K562 (cell line): ENCODE measurements around the gene RASGRP4. TPM values are rescaled to one million over a fixed set of nuclear protein-coding genes. Genes with fewer than 3 reads are reported as not detected.

ENCODE experiments used
- CBX1 ChIP-seq: sonication (generic); IDR thresholded peaks from 2 replicates; pipeline ENCODE4 v1.6.1; 2016; ENCODE audit warnings: antibody characterized with exemption, low read depth, mild to moderate bottlenecking
- GABPB1 ChIP-seq: sonication (generic); formaldehyde crosslinking; IDR thresholded peaks from 2 replicates; pipeline ENCODE4 v1.8.0; 2022; ENCODE audit warnings: mild to moderate bottlenecking, missing genetic modification reagents
- GTF2E2 ChIP-seq: fragments of 200-800 bp; sonication (Bioruptor generic); IDR thresholded peaks from 2 replicates; pipeline ENCODE4 v1.6.1; 2016; ENCODE audit warnings: missing genetic modification characterization, missing compliant biosample characterization
- HMGXB4 ChIP-seq: sonication (generic); formaldehyde crosslinking; IDR thresholded peaks from 2 replicates; pipeline ENCODE4 v1.8.1; 2023; ENCODE audit warnings: mild to moderate bottlenecking, missing genetic modification reagents
- PCBP1 ChIP-seq: fragments of 200-400 bp; formaldehyde crosslinking; IDR thresholded peaks from 2 replicates; pipeline ENCODE4 v1.6.1; 2018; ENCODE audit warnings: mild to moderate bottlenecking, low read depth, low read length; ENCODE audit not compliant: poor library complexity, severe bottlenecking
- PML ChIP-seq: IDR thresholded peaks from 2 replicates; pipeline ENCODE4 v1.6.1; 2012; ENCODE audit warnings: low read length, inconsistent platforms
- RREB1 ChIP-seq: fragments of 250-450 bp; sonication (Bioruptor Pico); IDR thresholded peaks from 2 replicates; pipeline ENCODE4 v1.4.0; 2020
- SIX5 ChIP-seq, 2 experiments: IDR thresholded peaks; 2 replicates each; pipeline ENCODE4 v1.6.1; 2011; ENCODE audit warnings: low read length in 2 of 2, borderline replicate concordance in 1 of 2, low read depth in 1 of 2, mild to moderate bottlenecking in 1 of 2, moderate library complexity in 1 of 2; ENCODE audit not compliant: insufficient read depth in 1 of 2
- SMC3 ChIP-seq: conservative IDR thresholded peaks from 2 replicates; pipeline ENCODE4 v1.6.1; 2011; ENCODE audit warnings: low read depth, low read length, improper control_type of control experiment; ENCODE audit not compliant: insufficient read depth
- SUPT5H ChIP-seq: fragments of 450-650 bp; IDR thresholded peaks from 2 replicates; pipeline ENCODE4 v1.6.1; 2016
- TAF1 ChIP-seq: IDR thresholded peaks from 2 replicates; pipeline ENCODE4 v1.6.1; 2011; ENCODE audit warnings: mild to moderate bottlenecking, low read length, moderate library complexity; ENCODE audit not compliant: insufficient read depth, control insufficient read depth, severe bottlenecking; ENCODE audit errors: extremely low read depth
- TFAP4 ChIP-seq: sonication (generic); formaldehyde crosslinking; IDR thresholded peaks from 2 replicates; pipeline ENCODE4 v1.8.0; 2022; ENCODE audit warnings: missing genetic modification reagents, mild to moderate bottlenecking, moderate library complexity, borderline replicate concordance
- ZBED1 ChIP-seq: IDR thresholded peaks from 2 replicates; pipeline ENCODE4 v1.6.1; 2014
- ZBTB33 ChIP-seq: sonication (generic); formaldehyde crosslinking; IDR thresholded peaks from 2 replicates; pipeline ENCODE4 v1.8.1; 2023; ENCODE audit warnings: mild to moderate bottlenecking, missing genetic modification reagents
- ZFX ChIP-seq: sonication (generic); formaldehyde crosslinking; IDR thresholded peaks from 2 replicates; pipeline ENCODE4 v1.8.0; 2022; ENCODE audit warnings: mild to moderate bottlenecking, missing genetic modification reagents, moderate library complexity
- ZNF551 ChIP-seq: fragments of 250-450 bp; sonication (Bioruptor Pico); IDR thresholded peaks from 2 replicates; pipeline ENCODE4 v1.5.0; 2021; ENCODE audit warnings: mild to moderate bottlenecking, moderate library complexity
- polyA plus RNA-seq, 8 experiments: library from polyadenylated mRNA; depleted of rRNA in 4 of 8; stranded (reverse) in 5 of 8; unstranded in 3 of 8; fragments of >200 nt; fragmentation: Nextera tagmentation in 2 of 8; fragmentation: Illumina TruSeq in 1 of 8; extraction: Ambion mirVana in 2 of 8; extraction: Trizol in 1 of 8; gene quantifications; 2 replicates each; pipeline versions ENCODE4 v1.2.1 to v1.2.3, GENCODE V29; 2011 to 2014; ENCODE audit warnings: inconsistent platforms in 1 of 8, missing spikeins in 1 of 8
- total RNA-seq, 7 experiments: library from RNA; depleted of rRNA in 6 of 7; stranded (reverse); fragments of >200 nt in 6 of 7; fragmentation: Illumina TruSeq in 2 of 7; extraction: Trizol in 2 of 7; gene quantifications; 2 replicates each; pipeline versions ENCODE4 v1.2.1 to v1.2.3, GENCODE V29; 2011 to 2021; ENCODE audit warnings: low replicate concordance in 1 of 7

The RASGRP4 gene
- total and polyA plus RNA-seq, 9 of the 15 experiments (the other 6 are each of a cell fraction or from before 2014, with no cell fraction given), result 0.39 to 4.6 (median 3.8) TPM

- TF ChIP-seq RREB1 (CRISPR knock-in tag) (peak; percentile 89; the same call in 1 of the 2 replicates), PML (no peak; the same call in 1 of the 2 replicates), CBX1 (peak; percentile 46; the same call in 1 of the 2 replicates), SMC3 (peak; percentile 83; the same call in 1 of the 2 replicates), TFAP4 (CRISPR knock-in tag) (peak; percentile 78), HMGXB4 (CRISPR knock-in tag) (peak; percentile 69), PCBP1 (peak; percentile 74), ZBED1 (0 out of 2 replicates have a peak, but pooled peaks have one; percentile 58), ZBTB33 (0 out of 2 replicates have a peak, but pooled peaks have one; percentile 53), SUPT5H (peak; percentile 57), ZNF551 (CRISPR knock-in tag) (no peak), ZFX (CRISPR knock-in tag) (peak; percentile 92), GABPB1 (CRISPR knock-in tag) (peak; percentile 80), SIX5 (IDR thresholded peaks at IDR 0.05; ENCODE audit: borderline replicate concordance in 1 of 2, insufficient read depth in 1 of 2, low read depth in 1 of 2, low read length in 2 of 2) (no peak), GTF2E2 (tag) (peak; percentile 79; the same call in 1 of the 2 replicates), TAF1 (peak; percentile 53)
Observed at GRCh38 chr19:38402967-38403674, 22.9 kb downstream of the RASGRP4 start, which contains the start of gene FAM98C (continued).
